ENCODE data around the gene PLXNC1. TPM values are rescaled to one million over a fixed set of nuclear protein-coding genes. Genes with fewer than 3 reads are reported as not detected.
A peak's percentile ranks its signal among the peaks of the same experiment; 100 is the strongest.

Gene PLXNC1
- total RNA-seq, 2 experiments from 2014 or later = 40.6 to 44.3 TPM

- H3K27me3 Mint-ChIP-seq = no peaks in the 10 kb centered on the region
- peaks cover 48% of the 10 kb centered on the region for H3K4me1 Mint-ChIP-seq
- ATAC-seq (ENCODE audit: low read depth) (no peak), DNase-seq (no peak)
- H3K27ac Mint-ChIP-seq = peak overlapping the region; percentile 47
- H3K4me3 Mint-ChIP-seq = no peak overlapping the region
- peaks cover 69% of the 10 kb centered on the region for H3K36me3 Mint-ChIP-seq
- POLR2A ChIA-PET = no interaction called here
- no peaks in the 10 kb centered on the region for H3K9me3 Mint-ChIP-seq
Measured at GRCh38 chr12:94266796-94267536, 118.6 kb downstream of the PLXNC1 start.

- DNase-seq (no peak), ATAC-seq (ENCODE audit: low read depth) (no peak)
- Mint-ChIP-seq H3K4me3 (no peak overlapping the region), H3K9me3 (no peaks in the 10 kb centered on the region), H3K4me1 (peaks cover 44% of the 10 kb centered on the region), H3K27ac (no peak overlapping the region), H3K27me3 (no peaks in the 10 kb centered on the region), H3K36me3 (peaks cover 69% of the 10 kb centered on the region)
- POLR2A ChIA-PET = no interaction called here
Measured at GRCh38 chr12:94267537-94267872, 119.1 kb downstream of the PLXNC1 start.

GRCh38 chr12:94267921-94268471 is 119.6 kb downstream of the PLXNC1 start:
- DNase-seq (no peak), ATAC-seq (ENCODE audit: low read depth) (no peak)
- POLR2A ChIA-PET = no interaction called here
- Mint-ChIP-seq H3K27ac (no peak overlapping the region), H3K36me3 (peaks cover 69% of the 10 kb centered on the region), H3K4me1 (peaks cover 41% of the 10 kb centered on the region), H3K4me3 (no peak overlapping the region), H3K9me3 (no peaks in the 10 kb centered on the region), H3K27me3 (no peaks in the 10 kb centered on the region)

- Mint-ChIP-seq H3K36me3 (peaks cover 68% of the 10 kb centered on the region), H3K27ac (no peak overlapping the region), H3K4me3 (no peak overlapping the region), H3K27me3 (no peaks in the 10 kb centered on the region), H3K9me3 (no peaks in the 10 kb centered on the region), H3K4me1 (peaks cover 29% of the 10 kb centered on the region)
- POLR2A ChIA-PET = no interaction called here
- ATAC-seq (ENCODE audit: low read depth) (no peak), DNase-seq (no peak)
Measured at GRCh38 chr12:94269316-94269999, 121.1 kb downstream of the PLXNC1 start.

GRCh38 chr12:94271351-94271750 is 123.0 kb downstream of the PLXNC1 start:
- POLR2A ChIA-PET = interaction anchor here (1.6 kb wide), 1 partner anchor 9 kb away, joined by 3 read pairs; no protein-coding TSS in a partner anchor

GRCh38 chr12:94272280-94272679 is 123.9 kb downstream of the PLXNC1 start:
- Mint-ChIP-seq H3K4me3 (no peak overlapping the region), H3K9me3 (no peaks in the 10 kb centered on the region), H3K4me1 (peaks cover 20% of the 10 kb centered on the region), H3K27ac (no peak overlapping the region), H3K27me3 (no peaks in the 10 kb centered on the region), H3K36me3 (peaks cover 49% of the 10 kb centered on the region)
- POLR2A ChIA-PET = interaction anchor here (1.6 kb wide), 2 partner anchors 9 to 10 kb away, joined by 3 to 4 read pairs; no protein-coding TSS in a partner anchor
- ATAC-seq (ENCODE audit: low read depth) (no peak), DNase-seq (no peak)

More at GRCh38 chr12:94271351-94271750, 123.0 kb downstream of the PLXNC1 start:
- H3K27me3 Mint-ChIP-seq = no peaks in the 10 kb centered on the region
- H3K36me3 Mint-ChIP-seq = peaks cover 53% of the 10 kb centered on the region
- peak overlapping the region; percentile 26 for H3K27ac Mint-ChIP-seq
- no peak overlapping the region for H3K4me3 Mint-ChIP-seq
- no peak for ATAC-seq (ENCODE audit: low read depth)
- H3K4me1 Mint-ChIP-seq = peaks cover 23% of the 10 kb centered on the region
- DNase-seq = no peak
- no peaks in the 10 kb centered on the region for H3K9me3 Mint-ChIP-seq

GRCh38 chr12:94273272-94273671 is 124.9 kb downstream of the PLXNC1 start:
- DNase-seq (no peak), ATAC-seq (ENCODE audit: low read depth) (no peak)
- no peak overlapping the region for H3K4me3 Mint-ChIP-seq
- H3K36me3 Mint-ChIP-seq = peaks cover 44% of the 10 kb centered on the region
- H3K27me3 Mint-ChIP-seq = no peaks in the 10 kb centered on the region
- peaks cover 13% of the 10 kb centered on the region for H3K4me1 Mint-ChIP-seq
- POLR2A ChIA-PET = interaction anchor here (1.6 kb wide), 1 partner anchor 8 kb away, joined by 4 read pairs; no protein-coding TSS in a partner anchor
- H3K27ac Mint-ChIP-seq = peak overlapping the region; percentile 2
- no peaks in the 10 kb centered on the region for H3K9me3 Mint-ChIP-seq

GRCh38 chr12:94276725-94277124 is 128.3 kb downstream of the PLXNC1 start:
- Mint-ChIP-seq H3K9me3 (no peaks in the 10 kb centered on the region), H3K4me3 (no peak overlapping the region), H3K4me1 (peaks cover 3% of the 10 kb centered on the region), H3K27ac (no peak overlapping the region), H3K36me3 (peaks cover 38% of the 10 kb centered on the region), H3K27me3 (no peaks in the 10 kb centered on the region)
- DNase-seq (no peak), ATAC-seq (ENCODE audit: low read depth) (no peak)
- POLR2A ChIA-PET = no interaction called here

- Mint-ChIP-seq H3K27me3 (no peaks in the 10 kb centered on the region), H3K4me1 (peaks cover 10% of the 10 kb centered on the region), H3K36me3 (peaks cover 37% of the 10 kb centered on the region), H3K27ac (no peak overlapping the region), H3K9me3 (no peaks in the 10 kb centered on the region), H3K4me3 (no peak overlapping the region)
- ATAC-seq (ENCODE audit: low read depth) (no peak), DNase-seq (no peak)
- POLR2A ChIA-PET = no interaction called here
Measured at GRCh38 chr12:94277426-94278000, 129.1 kb downstream of the PLXNC1 start.

GRCh38 chr12:94280063-94280462 is 131.7 kb downstream of the PLXNC1 start:
- Mint-ChIP-seq H3K9me3 (no peaks in the 10 kb centered on the region), H3K4me3 (no peak overlapping the region), H3K27ac (no peak overlapping the region), H3K4me1 (peaks cover 15% of the 10 kb centered on the region), H3K27me3 (no peaks in the 10 kb centered on the region), H3K36me3 (peaks cover 43% of the 10 kb centered on the region)
- no peak for DNase-seq
- POLR2A ChIA-PET = no interaction called here
- ATAC-seq (ENCODE audit: low read depth) = no peak

GRCh38 chr12:94282675-94283074 is 134.3 kb downstream of the PLXNC1 start:
- Mint-ChIP-seq H3K36me3 (peaks cover 43% of the 10 kb centered on the region), H3K4me3 (peak overlapping the region; percentile 44), H3K27ac (peak overlapping the region; percentile 67), H3K4me1 (peaks cover 15% of the 10 kb centered on the region), H3K9me3 (no peaks in the 10 kb centered on the region), H3K27me3 (no peaks in the 10 kb centered on the region)
- DNase-seq (peak; percentile 49), ATAC-seq (ENCODE audit: low read depth) (peak; percentile 87)
- POLR2A ChIA-PET = no interaction called here

- Mint-ChIP-seq H3K9me3 (no peaks in the 10 kb centered on the region), H3K4me3 (no peak overlapping the region), H3K4me1 (peaks cover 15% of the 10 kb centered on the region), H3K27ac (no peak overlapping the region), H3K27me3 (no peaks in the 10 kb centered on the region), H3K36me3 (peaks cover 41% of the 10 kb centered on the region)
- POLR2A ChIA-PET = no interaction called here
- DNase-seq = no peak
- ATAC-seq (ENCODE audit: low read depth) = no peak
Measured at GRCh38 chr12:94284046-94284445, 135.7 kb downstream of the PLXNC1 start.

GRCh38 chr12:94284859-94285258 is 136.5 kb downstream of the PLXNC1 start:
- DNase-seq (no peak), ATAC-seq (ENCODE audit: low read depth) (no peak)
- Mint-ChIP-seq H3K4me1 (peaks cover 15% of the 10 kb centered on the region), H3K4me3 (no peak overlapping the region), H3K36me3 (peaks cover 43% of the 10 kb centered on the region), H3K27ac (no peak overlapping the region), H3K27me3 (no peaks in the 10 kb centered on the region), H3K9me3 (no peaks in the 10 kb centered on the region)
- POLR2A ChIA-PET = no interaction called here

All from activated naive CD8-positive, alpha-beta T cell treated with anti-CD3 and anti-CD28 coated beads, Interleukin-2, amount 10 ng/mL, durations not matched to agents 7 days and 5 days (primary cell).